Neuronal stem cell (in vitro differentiated cells): ENCODE measurements around the gene MS4A10.

Experiments used
- DNase-seq: peaks from one replicate; pipeline ENCODE4 v3.0.0-alpha.2; 2013; ENCODE audit warnings: low spot score
- H2AFZ ChIP-seq: one replicate; pipeline ENCODE4 v1.6.1; 2013; ENCODE audit warnings: mild to moderate bottlenecking, low read length, inconsistent platforms
- H2AK5ac ChIP-seq: 2 replicates; pipeline ENCODE4 v1.6.1; 2013; ENCODE audit warnings: low read depth, mild to moderate bottlenecking, inconsistent platforms, low read length, moderate library complexity, mixed read lengths
- H2BK120ac ChIP-seq: 2 replicates; pipeline ENCODE4 v1.6.1; 2013; ENCODE audit warnings: low read depth, mild to moderate bottlenecking, inconsistent platforms, low read length, moderate library complexity, mixed read lengths
- H2BK12ac ChIP-seq: one replicate; pipeline ENCODE4 v1.6.1; 2013; ENCODE audit warnings: low read length, inconsistent platforms
- H2BK15ac ChIP-seq: 2 replicates; pipeline ENCODE4 v1.6.1; 2013; ENCODE audit warnings: mild to moderate bottlenecking, low read length, inconsistent platforms, mixed read lengths
- H2BK5ac ChIP-seq: one replicate; pipeline ENCODE4 v1.6.1; 2013; ENCODE audit warnings: inconsistent platforms, mild to moderate bottlenecking, low read length, moderate library complexity
- H3K14ac ChIP-seq: one replicate; pipeline ENCODE4 v1.6.1; 2013; ENCODE audit warnings: low read length, inconsistent platforms
- H3K18ac ChIP-seq: 2 replicates; pipeline ENCODE4 v1.6.1; 2013; ENCODE audit warnings: low read length, inconsistent platforms
- H3K23ac ChIP-seq: 2 replicates; pipeline ENCODE4 v1.6.1; 2013; ENCODE audit warnings: low read depth, mild to moderate bottlenecking, mixed read lengths, low read length, inconsistent platforms; ENCODE audit not compliant: poor library complexity
- H3K27ac ChIP-seq: replicated peaks from 3 replicates; pipeline ENCODE4 v1.5.1; 2013; ENCODE audit warnings: low read length, inconsistent platforms
- H3K27me3 ChIP-seq, 3 experiments: 2 replicates each; pipeline ENCODE4 v1.6.1; 2013; ENCODE audit warnings: low read length in 3 of 3, mild to moderate bottlenecking in 2 of 3, inconsistent platforms in 1 of 3, low read depth in 1 of 3, mixed read lengths in 1 of 3, moderate library complexity in 1 of 3; ENCODE audit not compliant: control insufficient read depth in 3 of 3, insufficient read depth in 3 of 3
- H3K36me3 ChIP-seq, 2 donors: replicated peaks in 1 of 2; 2 replicates each; pipeline ENCODE4 v1.6.1; 2013; ENCODE audit warnings: low read length in 2 of 2; ENCODE audit not compliant: control insufficient read depth in 2 of 2, insufficient read depth in 2 of 2
- H3K4ac ChIP-seq: 2 replicates; pipeline ENCODE4 v1.6.1; 2013; ENCODE audit warnings: inconsistent platforms, mild to moderate bottlenecking, low read length, moderate library complexity
- H3K4me1 ChIP-seq, 2 donors: 1 replicate in 1 of 2; 2 replicates in 1 of 2; pipeline ENCODE4 v1.6.1; 2013; ENCODE audit warnings: low read length in 2 of 2, low read depth in 1 of 2; ENCODE audit not compliant: control insufficient read depth in 2 of 2, insufficient read depth in 1 of 2
- H3K4me2 ChIP-seq: one replicate; pipeline ENCODE4 v1.6.1; 2013; ENCODE audit warnings: mild to moderate bottlenecking, low read length, inconsistent platforms; ENCODE audit not compliant: insufficient read depth, poor library complexity, severe bottlenecking
- H3K4me3 ChIP-seq, 2 donors: 2 replicates each; pipeline ENCODE4 v1.5.1; 2013; ENCODE audit warnings: low read length in 2 of 2, mild to moderate bottlenecking in 2 of 2, inconsistent platforms in 1 of 2, moderate library complexity in 1 of 2
- H3K79me1 ChIP-seq: one replicate; pipeline ENCODE4 v1.6.1; 2013; ENCODE audit warnings: low read depth, mild to moderate bottlenecking, inconsistent platforms, low read length, moderate library complexity
- H3K9ac ChIP-seq: one replicate; pipeline ENCODE4 v1.6.1; 2013; ENCODE audit warnings: mild to moderate bottlenecking, low read depth, low read length, inconsistent platforms; ENCODE audit not compliant: poor library complexity
- H3K9me3 ChIP-seq, 2 donors: replicated peaks in 1 of 2; 2 replicates each; pipeline versions ENCODE3 to v1.6.1; 2013; ENCODE audit warnings: low read length in 2 of 2, mild to moderate bottlenecking in 2 of 2, inconsistent platforms in 1 of 2, low read depth in 1 of 2, mixed read lengths in 1 of 2, moderate library complexity in 1 of 2; ENCODE audit not compliant: control insufficient read depth in 2 of 2, insufficient read depth in 1 of 2
- H4K8ac ChIP-seq: one replicate; pipeline ENCODE4 v1.6.1; 2013; ENCODE audit warnings: low read depth, mild to moderate bottlenecking, inconsistent platforms, low read length, moderate library complexity
- H4K91ac ChIP-seq: one replicate; pipeline ENCODE4 v1.6.1; 2013; ENCODE audit warnings: low read length, low read depth, mild to moderate bottlenecking, inconsistent platforms; ENCODE audit not compliant: poor library complexity
- WGBS, 2 donors: extraction: QIAGEN DNeasy Blood & Tissue Kit; methylation state at CpG; one replicate each; pipeline ENCODE4 v1.1.7; 2013; ENCODE audit warnings: missing lambda C conversion rate in 2 of 2, mixed read lengths in 1 of 2; ENCODE audit not compliant: insufficient read length in 2 of 2, insufficient replicate concordance in 1 of 2; ENCODE audit errors: extremely low coverage in 2 of 2; 5-methylcytosine and 5-hydroxymethylcytosine counted together

MS4A10 gene

DNA sequence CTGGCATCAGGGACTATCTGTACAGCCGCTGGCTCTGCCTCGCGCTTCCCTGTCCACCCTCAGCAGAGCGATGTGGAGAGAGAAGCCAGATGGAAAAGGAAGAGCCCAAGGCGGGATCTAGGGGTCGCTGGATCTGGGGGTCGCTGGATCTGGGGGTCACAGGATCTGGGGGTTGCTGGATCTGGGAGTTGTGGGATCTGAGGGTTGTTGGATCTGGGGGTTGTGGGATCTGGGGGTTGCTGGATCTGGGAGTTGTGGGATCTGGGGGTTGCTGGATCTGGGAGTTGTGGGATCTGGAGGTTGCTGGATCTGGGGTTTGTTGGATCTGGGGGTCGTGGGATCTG lies 2.0 kb upstream of the MS4A10 start:
- WGBS, 2 donors, result no CpG with 5 or more reads among the region's 8 CpGs
- H3K4me3 ChIP-seq, result no peak overlapping the region

GRCh38 chr11:60783911-60784310 lies 1.2 kb upstream of the MS4A10 start:
- no peak overlapping the region for H3K27ac ChIP-seq
- no peak overlapping the region for H3K14ac ChIP-seq
- H2BK120ac ChIP-seq, result no peak overlapping the region
- no peak overlapping the region for H3K9ac ChIP-seq
- H3K36me3 ChIP-seq, result no peaks in the 10 kb centered on the region
- H2AFZ ChIP-seq, result no peak overlapping the region
- no peak overlapping the region for H4K91ac ChIP-seq
- no peak overlapping the region for H2BK15ac ChIP-seq
- H4K8ac ChIP-seq, result no peak overlapping the region
- no peak overlapping the region for H3K23ac ChIP-seq
- no peak for DNase-seq
- H2BK5ac ChIP-seq, result no peak overlapping the region
- no peak overlapping the region for H3K4ac ChIP-seq
- no peaks in the 10 kb centered on the region for H3K27me3 ChIP-seq
- no peak overlapping the region for H2BK12ac ChIP-seq
- H3K18ac ChIP-seq, result no peak overlapping the region
- no peaks in the 10 kb centered on the region for H3K9me3 ChIP-seq
- H3K79me1 ChIP-seq, result no peaks in the 10 kb centered on the region
- no peak overlapping the region for H3K4me2 ChIP-seq
- H3K4me1 ChIP-seq, result peaks cover 0 to 3% of the 10 kb centered on the region in 2 donors
- H2AK5ac ChIP-seq, result no peak overlapping the region
- no peak overlapping the region for H3K4me3 ChIP-seq
- WGBS, 2 donors, result no CpG with 5 or more reads among the region's 7 CpGs

More for the DNA sequence above, 2.0 kb upstream of the MS4A10 start:
- Histone ChIP-seq H4K91ac (no peak overlapping the region), H2AK5ac (no peak overlapping the region), H3K9ac (no peak overlapping the region), H3K18ac (no peak overlapping the region), H3K4me1 (peaks cover 0 to 3% of the 10 kb centered on the region in 2 donors), H2BK12ac (no peak overlapping the region), H3K4me2 (no peak overlapping the region), H4K8ac (no peak overlapping the region), H2AFZ (no peak overlapping the region), H3K36me3 (no peaks in the 10 kb centered on the region), H3K79me1 (no peaks in the 10 kb centered on the region), H3K27me3 (no peaks in the 10 kb centered on the region), H2BK15ac (no peak overlapping the region), H3K14ac (no peak overlapping the region), H3K9me3 (no peaks in the 10 kb centered on the region), H3K23ac (no peak overlapping the region), H3K27ac (no peak overlapping the region), H3K4ac (no peak overlapping the region), H2BK120ac (no peak overlapping the region), H2BK5ac (no peak overlapping the region)
- DNase-seq, result no peak

DNA sequence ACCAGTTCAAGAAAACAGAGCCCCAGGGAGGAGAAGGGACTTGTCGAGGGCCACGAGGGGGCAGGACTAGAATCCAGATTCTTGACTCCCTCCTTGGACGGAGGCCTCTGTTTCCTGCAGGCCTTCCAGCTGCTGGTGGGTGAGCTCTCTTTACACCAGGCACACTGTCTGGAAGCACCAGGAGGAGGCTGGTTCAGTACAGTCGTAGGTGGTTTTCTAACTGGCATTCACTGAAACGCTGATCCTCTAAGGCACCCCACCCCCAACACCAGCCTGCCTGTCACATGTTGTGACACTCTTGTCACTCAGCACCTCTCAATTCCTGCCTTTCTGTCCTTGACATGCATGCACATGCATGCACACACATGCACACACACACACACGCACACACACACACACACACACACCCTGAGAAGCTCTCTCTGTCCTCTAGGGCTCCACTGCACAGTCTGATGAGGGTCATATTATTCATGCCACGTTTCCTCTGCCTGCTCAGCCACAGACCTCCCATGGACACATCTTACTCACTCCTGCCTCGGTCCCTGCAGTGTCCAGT lies 751 bp downstream of the MS4A10 start:
- Histone ChIP-seq H3K27me3 (no peaks in the 10 kb centered on the region), H3K36me3 (no peaks in the 10 kb centered on the region), H3K9ac (no peak overlapping the region), H3K9me3 (no peaks in the 10 kb centered on the region), H2AK5ac (no peak overlapping the region), H2BK5ac (no peak overlapping the region), H2BK120ac (no peak overlapping the region), H3K4ac (no peak overlapping the region), H3K18ac (no peak overlapping the region), H2AFZ (no peak overlapping the region), H3K4me2 (no peak overlapping the region), H4K91ac (no peak overlapping the region), H4K8ac (no peak overlapping the region), H3K27ac (no peak overlapping the region), H3K4me1 (peaks cover 0 to 3% of the 10 kb centered on the region in 2 donors), H3K23ac (no peak overlapping the region), H2BK12ac (no peak overlapping the region), H3K4me3 (no peak overlapping the region), H3K79me1 (no peaks in the 10 kb centered on the region), H2BK15ac (no peak overlapping the region), H3K14ac (no peak overlapping the region)
- no CpG with 5 or more reads among the region's 8 CpGs for WGBS, 2 donors
- no peak for DNase-seq

DNA sequence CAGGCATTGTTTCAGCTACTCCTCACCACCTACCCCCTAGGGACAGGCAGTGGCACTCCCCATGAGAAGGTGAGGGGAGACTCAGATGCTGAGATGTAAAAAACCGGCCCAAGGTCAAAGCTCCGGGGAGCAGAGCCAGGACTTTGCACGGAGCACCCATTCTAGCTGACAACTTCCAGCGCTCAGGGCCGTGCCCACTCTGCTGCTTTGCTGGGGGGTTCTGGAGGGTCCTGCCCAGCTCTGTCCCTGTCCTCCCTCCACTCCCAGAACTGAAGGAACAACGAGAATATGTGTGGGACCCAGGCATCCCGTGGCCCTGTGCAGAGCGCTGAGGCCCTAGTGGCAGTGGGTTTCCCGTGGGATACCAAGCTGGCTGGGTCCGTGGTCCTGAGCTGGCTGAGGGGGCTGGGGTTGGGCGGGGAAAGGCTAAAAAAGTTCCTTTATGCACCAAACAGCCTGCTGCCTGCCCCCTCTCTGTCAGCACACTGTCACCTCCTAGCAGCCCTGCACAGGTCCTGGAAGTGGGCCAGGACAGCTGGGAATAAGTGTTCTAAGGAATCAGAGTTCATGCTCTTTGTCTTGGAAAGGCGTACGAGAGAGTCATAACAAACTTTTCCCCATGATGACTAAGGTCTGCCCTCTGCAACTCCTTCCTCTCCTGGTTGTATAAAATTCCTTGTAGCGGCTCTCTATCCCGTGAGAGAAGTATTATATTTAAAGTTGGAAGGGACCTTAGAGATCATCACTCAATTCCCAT lies 1.9 kb downstream of the MS4A10 start:
- DNase-seq, result no peak
- no CpG with 5 or more reads among the region's 15 CpGs for WGBS, 2 donors

More for the DNA sequence above, 1.9 kb downstream of the MS4A10 start:
- Histone ChIP-seq H3K23ac (no peak overlapping the region), H3K9ac (no peak overlapping the region), H3K27ac (no peak overlapping the region), H3K14ac (no peak overlapping the region), H3K79me1 (no peaks in the 10 kb centered on the region), H2BK5ac (no peak overlapping the region), H3K4me2 (no peak overlapping the region), H3K4me1 (peaks cover 0 to 3% of the 10 kb centered on the region in 2 donors), H3K36me3 (no peaks in the 10 kb centered on the region), H2BK120ac (no peak overlapping the region), H2AFZ (no peak overlapping the region), H3K9me3 (peaks cover 7 to 8% of the 10 kb centered on the region in 2 donors), H3K4ac (no peak overlapping the region), H2BK15ac (no peak overlapping the region), H4K8ac (no peak overlapping the region), H2AK5ac (no peak overlapping the region), H4K91ac (no peak overlapping the region), H2BK12ac (no peak overlapping the region), H3K18ac (peak overlapping the region; percentile 54), H3K4me3 (no peak overlapping the region), H3K27me3 (no peaks in the 10 kb centered on the region)
